ENCODE results near the gene SRRM4. TPM values are rescaled to one million over a fixed set of nuclear protein-coding genes. Genes with fewer than 3 reads are reported as not detected.

The SRRM4 gene
- total RNA-seq, 1 experiment from 2014 or later, result 0.02 TPM

DNA sequence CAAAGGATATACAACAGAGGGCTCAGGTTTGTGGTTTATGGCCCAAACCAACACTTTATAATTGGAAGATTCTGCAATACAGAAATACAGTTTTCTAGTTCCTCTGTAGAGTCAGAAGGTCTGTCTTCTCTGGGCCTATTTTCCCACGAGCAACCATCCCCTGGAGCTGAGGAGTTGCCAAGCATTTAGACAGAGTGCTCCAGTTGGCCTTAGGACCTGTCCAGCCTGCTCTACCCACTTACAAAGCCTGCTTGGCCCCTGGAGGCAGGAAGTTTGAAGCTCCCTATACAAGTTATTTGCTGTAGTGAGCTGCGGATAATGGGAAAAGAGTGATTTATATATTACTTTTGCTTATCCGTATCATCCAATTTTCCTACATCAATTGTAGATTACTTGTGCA, 136.6 kb downstream of the SRRM4 start:
- ChIA-PET CTCF (interaction anchor here (0.6 kb wide), 1 partner anchor 141 kb away, joined by 3 read pairs; no protein-coding TSS in a partner anchor), POLR2A (no interaction called here), RAD21 (ENCODE audit: low non-redundant PET in 1 of 2, low total read pairs in 2 of 2, uncharacterized antibody in 2 of 2, unreplicated experiment in 2 of 2) (no interaction called here)
- H3K4me1 ChIP-seq (ENCODE audit: control insufficient read depth in 1 of 2, insufficient read depth in 2 of 2, low read length in 2 of 2), result no peaks in the 10 kb centered on the region
- H3K9me2 ChIP-seq (ENCODE audit: insufficient read depth), result no peaks in the 10 kb centered on the region
- H3K27ac ChIP-seq (ENCODE audit: low read depth, low read length), result no peak overlapping the region
- H3K9ac ChIP-seq (ENCODE audit: low read length), result no peak overlapping the region
- peaks cover 32% of the 10 kb centered on the region for H3K27me3 ChIP-seq (ENCODE audit: insufficient read depth, low read length)
- H3K36me3 ChIP-seq (ENCODE audit: control insufficient read depth in 1 of 2, insufficient read depth in 2 of 2, low read length in 2 of 2), result no peaks in the 10 kb centered on the region
- no peak overlapping the region for H2AFZ ChIP-seq (ENCODE audit: low read depth, low read length, poor library complexity, severe bottlenecking)
- H4K20me1 ChIP-seq (ENCODE audit: insufficient read depth), result no peaks in the 10 kb centered on the region
- ATAC-seq, result no peak
- DNase-seq (ENCODE audit: low read depth, low spot score), result no peak
- no peak overlapping the region for H3K4me2 ChIP-seq (ENCODE audit: low read length)
- no peaks in the 10 kb centered on the region for H3K9me3 ChIP-seq (ENCODE audit: control insufficient read depth in 1 of 2, insufficient read depth in 1 of 2, low read depth in 1 of 2, low read length in 2 of 2)
- no TSS peak for BruUV-seq (replicated peaks)
- intact Hi-C loops (cut with micrococcal nuclease), result loop anchor here (10.0 kb wide), 1 partner anchor 427 kb away; no protein-coding TSS in a partner anchor
- no peaks in the 10 kb centered on the region for H3K79me2 ChIP-seq (ENCODE audit: insufficient read depth, low read length)
- TF ChIP-seq RAD21 (IDR thresholded peaks at IDR 0.05; ENCODE audit: low read depth) (no peak), POLR2A (IDR thresholded peaks at IDR 0.05; ENCODE audit: borderline replicate concordance, extremely low read depth, insufficient read depth, insufficient read length) (no peak), EGR1 (IDR thresholded peaks at IDR 0.05; ENCODE audit: low read depth) (no peak), SIN3A (IDR thresholded peaks at IDR 0.05; ENCODE audit: low read depth) (no peak), ZFX (IDR thresholded peaks at IDR 0.05) (no peak), CEBPB (IDR thresholded peaks at IDR 0.05; ENCODE audit: low read depth) (no peak), FOSL1 (IDR thresholded peaks at IDR 0.05; ENCODE audit: low read depth) (no peak)
- no peak overlapping the region for H3K4me3 ChIP-seq (replicated peaks in 1 of 2; ENCODE audit: low read depth in 1 of 2, low read length in 2 of 2)

DNA sequence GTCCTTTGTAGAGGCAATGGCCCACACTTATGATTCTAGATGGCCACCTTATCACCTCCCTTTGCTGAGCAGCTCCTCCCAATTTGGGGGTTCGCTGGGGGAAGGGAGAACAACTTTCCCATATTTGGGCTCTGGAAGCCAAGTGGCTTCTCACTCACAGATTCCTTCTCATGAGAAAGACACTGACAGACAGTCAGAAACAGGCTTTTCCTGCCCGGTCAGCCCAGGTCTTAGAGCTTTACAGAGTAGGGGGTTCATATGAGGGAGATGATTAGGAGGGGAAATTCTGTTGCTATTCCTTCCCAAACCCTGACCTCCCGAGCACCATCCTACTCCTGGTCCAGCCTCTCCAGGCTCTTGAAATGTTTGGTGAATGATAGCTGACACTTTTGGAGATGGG, 137.3 kb downstream of the SRRM4 start:
- CTCF ChIA-PET, result interaction anchor here (0.6 kb wide), 1 partner anchor 140 kb away, joined by 3 read pairs; no protein-coding TSS in a partner anchor
- Histone ChIP-seq H3K79me2 (ENCODE audit: insufficient read depth, low read length) (no peaks in the 10 kb centered on the region), H3K9ac (ENCODE audit: low read length) (no peak overlapping the region), H3K9me2 (ENCODE audit: insufficient read depth) (no peaks in the 10 kb centered on the region), H3K27me3 (ENCODE audit: insufficient read depth, low read length) (peaks cover 38% of the 10 kb centered on the region), H3K4me3 (replicated peaks in 1 of 2; ENCODE audit: low read depth in 1 of 2, low read length in 2 of 2) (no peak overlapping the region), H3K4me1 (ENCODE audit: control insufficient read depth in 1 of 2, insufficient read depth in 2 of 2, low read length in 2 of 2) (no peaks in the 10 kb centered on the region), H3K27ac (ENCODE audit: low read depth, low read length) (no peak overlapping the region), H3K9me3 (ENCODE audit: control insufficient read depth in 1 of 2, insufficient read depth in 1 of 2, low read depth in 1 of 2, low read length in 2 of 2) (no peaks in the 10 kb centered on the region), H3K36me3 (ENCODE audit: control insufficient read depth in 1 of 2, insufficient read depth in 2 of 2, low read length in 2 of 2) (no peaks in the 10 kb centered on the region), H4K20me1 (ENCODE audit: insufficient read depth) (no peaks in the 10 kb centered on the region), H2AFZ (ENCODE audit: low read depth, low read length, poor library complexity, severe bottlenecking) (no peak overlapping the region), H3K4me2 (ENCODE audit: low read length) (no peak overlapping the region)
- TF ChIP-seq EGR1 (IDR thresholded peaks at IDR 0.05; ENCODE audit: low read depth) (no peak), CBX3 (IDR thresholded peaks at IDR 0.05; ENCODE audit: low read depth) (no peak), SIN3A (IDR thresholded peaks at IDR 0.05; ENCODE audit: low read depth) (no peak), FOSL1 (IDR thresholded peaks at IDR 0.05; ENCODE audit: low read depth) (no peak), ZNF274 (IDR thresholded peaks at IDR 0.05; ENCODE audit: low read depth, low read length) (no peak), POLR2AphosphoS5 (IDR thresholded peaks at IDR 0.05; ENCODE audit: low read depth, low read length) (no peak), EZH2 (IDR thresholded peaks at IDR 0.05) (no peak), SP1 (IDR thresholded peaks at IDR 0.05; ENCODE audit: low read depth) (no peak), EZH2phosphoT487 (IDR thresholded peaks at IDR 0.05; ENCODE audit: borderline replicate concordance) (no peak), CEBPB (IDR thresholded peaks at IDR 0.05; ENCODE audit: low read depth) (no peak)
- TF ChIP-seq, protein P1, sequence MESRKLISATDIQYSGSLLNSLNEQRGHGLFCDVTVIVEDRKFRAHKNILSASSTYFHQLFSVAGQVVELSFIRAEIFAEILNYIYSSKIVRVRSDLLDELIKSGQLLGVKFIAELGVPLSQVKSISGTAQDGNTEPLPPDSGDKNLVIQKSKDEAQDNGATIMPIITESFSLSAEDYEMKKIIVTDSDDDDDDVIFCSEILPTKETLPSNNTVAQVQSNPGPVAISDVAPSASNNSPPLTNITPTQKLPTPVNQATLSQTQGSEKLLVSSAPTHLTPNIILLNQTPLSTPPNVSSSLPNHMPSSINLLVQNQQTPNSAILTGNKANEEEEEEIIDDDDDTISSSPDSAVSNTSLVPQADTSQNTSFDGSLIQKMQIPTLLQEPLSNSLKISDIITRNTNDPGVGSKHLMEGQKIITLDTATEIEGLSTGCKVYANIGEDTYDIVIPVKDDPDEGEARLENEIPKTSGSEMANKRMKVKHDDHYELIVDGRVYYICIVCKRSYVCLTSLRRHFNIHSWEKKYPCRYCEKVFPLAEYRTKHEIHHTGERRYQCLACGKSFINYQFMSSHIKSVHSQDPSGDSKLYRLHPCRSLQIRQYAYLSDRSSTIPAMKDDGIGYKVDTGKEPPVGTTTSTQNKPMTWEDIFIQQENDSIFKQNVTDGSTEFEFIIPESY (IDR thresholded peaks at IDR 0.05; ENCODE audit: extremely low read depth, insufficient replicate concordance, low read length), result no peak
- TF ChIP-seq, protein P2, sequence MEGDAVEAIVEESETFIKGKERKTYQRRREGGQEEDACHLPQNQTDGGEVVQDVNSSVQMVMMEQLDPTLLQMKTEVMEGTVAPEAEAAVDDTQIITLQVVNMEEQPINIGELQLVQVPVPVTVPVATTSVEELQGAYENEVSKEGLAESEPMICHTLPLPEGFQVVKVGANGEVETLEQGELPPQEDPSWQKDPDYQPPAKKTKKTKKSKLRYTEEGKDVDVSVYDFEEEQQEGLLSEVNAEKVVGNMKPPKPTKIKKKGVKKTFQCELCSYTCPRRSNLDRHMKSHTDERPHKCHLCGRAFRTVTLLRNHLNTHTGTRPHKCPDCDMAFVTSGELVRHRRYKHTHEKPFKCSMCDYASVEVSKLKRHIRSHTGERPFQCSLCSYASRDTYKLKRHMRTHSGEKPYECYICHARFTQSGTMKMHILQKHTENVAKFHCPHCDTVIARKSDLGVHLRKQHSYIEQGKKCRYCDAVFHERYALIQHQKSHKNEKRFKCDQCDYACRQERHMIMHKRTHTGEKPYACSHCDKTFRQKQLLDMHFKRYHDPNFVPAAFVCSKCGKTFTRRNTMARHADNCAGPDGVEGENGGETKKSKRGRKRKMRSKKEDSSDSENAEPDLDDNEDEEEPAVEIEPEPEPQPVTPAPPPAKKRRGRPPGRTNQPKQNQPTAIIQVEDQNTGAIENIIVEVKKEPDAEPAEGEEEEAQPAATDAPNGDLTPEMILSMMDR (IDR thresholded peaks at IDR 0.05 in 2 of 3, conservative IDR thresholded peaks at IDR 0.05 in 1 of 3; ENCODE audit: borderline replicate concordance in 1 of 3, insufficient read depth in 1 of 3, low read depth in 2 of 3, low read length in 2 of 3), result no peak
- TF ChIP-seq, protein P3, sequence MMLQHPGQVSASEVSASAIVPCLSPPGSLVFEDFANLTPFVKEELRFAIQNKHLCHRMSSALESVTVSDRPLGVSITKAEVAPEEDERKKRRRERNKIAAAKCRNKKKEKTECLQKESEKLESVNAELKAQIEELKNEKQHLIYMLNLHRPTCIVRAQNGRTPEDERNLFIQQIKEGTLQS (IDR thresholded peaks at IDR 0.05), result no peak
- no TSS peak for BruUV-seq (replicated peaks)
- POLR2A ChIA-PET, result no interaction called here
- ATAC-seq, result no peak
- RAD21 ChIA-PET (ENCODE audit: low non-redundant PET in 1 of 2, low total read pairs in 2 of 2, uncharacterized antibody in 2 of 2, unreplicated experiment in 2 of 2), result no interaction called here
- DNase-seq (ENCODE audit: low read depth, low spot score), result no peak
- intact Hi-C loops (cut with micrococcal nuclease), result loop anchor here (10.0 kb wide), 1 partner anchor 426 kb away; no protein-coding TSS in a partner anchor

Measured in HCT116 (cell line).